KMS-11 (cell line): Measurements from ENCODE around the gene SEMA3B.

Experiments used
- H2AFZ ChIP-seq: fragments of 200-600 bp; sonication (generic); 2 replicates; pipeline ENCODE4 v1.6.1; 2016; ENCODE audit warnings: antibody characterized with exemption, mixed run types, low read depth
- H3K27ac ChIP-seq: fragments of 200-600 bp; sonication (generic); 2 replicates; pipeline ENCODE4 v1.6.1; 2016; ENCODE audit warnings: mild to moderate bottlenecking, mixed run types
- H3K27me3 ChIP-seq: fragments of 200-600 bp; sonication (generic); 2 replicates; pipeline ENCODE4 v1.6.1; 2017; ENCODE audit warnings: mild to moderate bottlenecking, low read depth, mixed run types, moderate library complexity; ENCODE audit not compliant: insufficient read depth
- H3K36me3 ChIP-seq: fragments of 200-600 bp; sonication (generic); 2 replicates; pipeline ENCODE4 v1.6.1; 2017; ENCODE audit warnings: mild to moderate bottlenecking, mixed run types; ENCODE audit not compliant: insufficient read depth
- H3K4me1 ChIP-seq: fragments of 200-600 bp; sonication (generic); 2 replicates; pipeline ENCODE4 v1.6.1; 2016; ENCODE audit warnings: mild to moderate bottlenecking, low read depth, mixed run types; ENCODE audit not compliant: poor library complexity, severe bottlenecking
- H3K4me2 ChIP-seq: fragments of 200-600 bp; sonication (generic); 2 replicates; pipeline ENCODE4 v1.7.0; 2016; ENCODE audit warnings: mild to moderate bottlenecking, mixed run types
- H3K4me3 ChIP-seq: fragments of 200-600 bp; sonication (generic); IDR thresholded peaks from 2 replicates; pipeline ENCODE4 v1.6.1; 2017; ENCODE audit warnings: low read depth, low read length, mixed read lengths; ENCODE audit not compliant: insufficient read depth
- H3K79me2 ChIP-seq: fragments of 200-600 bp; sonication (generic); 2 replicates; pipeline ENCODE4 v1.6.1; 2016; ENCODE audit warnings: low read depth, mixed run types; ENCODE audit not compliant: insufficient read depth
- H3K9ac ChIP-seq: fragments of 200-600 bp; sonication (generic); 2 replicates; pipeline ENCODE4 v1.6.1; 2016; ENCODE audit warnings: mild to moderate bottlenecking, mixed run types
- H4K20me1 ChIP-seq: fragments of 200-600 bp; sonication (generic); 2 replicates; pipeline ENCODE4 v1.6.1; 2016; ENCODE audit warnings: mild to moderate bottlenecking, mixed run types; ENCODE audit not compliant: insufficient read depth
- CTCF ChIP-seq: fragments of 200-600 bp; sonication (generic); conservative IDR thresholded peaks from 2 replicates; pipeline ENCODE4 v1.6.1; 2017; ENCODE audit warnings: low read depth, mild to moderate bottlenecking, antibody characterized with exemption, low read length, moderate library complexity, mixed read lengths

The SEMA3B gene

GRCh38 chr3:50230794-50231125, 38.2 kb upstream of the SEMA3B start:
- H3K9ac ChIP-seq, result no peak overlapping the region

GRCh38 chr3:50231581-50231980, 37.4 kb upstream of the SEMA3B start:
- H3K4me2 ChIP-seq, result no peak overlapping the region
- H3K4me3 ChIP-seq, result no peak overlapping the region
- peaks cover 4% of the 10 kb centered on the region; the same call in 1 of the 2 replicates for H3K79me2 ChIP-seq
- H3K27ac ChIP-seq, result no peak overlapping the region
- no peak overlapping the region for H2AFZ ChIP-seq
- no peaks in the 10 kb centered on the region for H3K27me3 ChIP-seq
- no peaks in the 10 kb centered on the region for H3K36me3 ChIP-seq
- no peak for TF ChIP-seq CTCF
- H3K9ac ChIP-seq, result no peak overlapping the region
- no peaks in the 10 kb centered on the region for H3K4me1 ChIP-seq
- H4K20me1 ChIP-seq, result no peaks in the 10 kb centered on the region

More at GRCh38 chr3:50230794-50231125, 38.2 kb upstream of the SEMA3B start:
- Histone ChIP-seq H3K4me3 (no peak overlapping the region), H2AFZ (no peak overlapping the region), H4K20me1 (no peaks in the 10 kb centered on the region), H3K4me1 (peaks cover 2% of the 10 kb centered on the region), H3K27ac (no peak overlapping the region), H3K36me3 (no peaks in the 10 kb centered on the region), H3K4me2 (no peak overlapping the region), H3K27me3 (no peaks in the 10 kb centered on the region), H3K79me2 (no peaks in the 10 kb centered on the region)
- no peak for TF ChIP-seq CTCF

- H3K9ac ChIP-seq, result no peak overlapping the region
- H3K4me3 ChIP-seq, result no peak overlapping the region
- H4K20me1 ChIP-seq, result no peaks in the 10 kb centered on the region
- H3K27ac ChIP-seq, result no peak overlapping the region
- H3K79me2 ChIP-seq, result peaks cover 11% of the 10 kb centered on the region
- no peak overlapping the region for H3K4me2 ChIP-seq
- no peaks in the 10 kb centered on the region for H3K36me3 ChIP-seq
- no peak for TF ChIP-seq CTCF
- no peaks in the 10 kb centered on the region for H3K4me1 ChIP-seq
- no peaks in the 10 kb centered on the region for H3K27me3 ChIP-seq
- no peak overlapping the region for H2AFZ ChIP-seq
Observed at GRCh38 chr3:50232303-50232702, 36.6 kb upstream of the SEMA3B start.

GRCh38 chr3:50233176-50233575, 35.8 kb upstream of the SEMA3B start:
- H3K36me3 ChIP-seq, result no peaks in the 10 kb centered on the region
- no peaks in the 10 kb centered on the region for H3K4me1 ChIP-seq
- H3K9ac ChIP-seq, result no peak overlapping the region
- no peak overlapping the region for H3K27ac ChIP-seq
- no peak overlapping the region for H2AFZ ChIP-seq
- H3K79me2 ChIP-seq, result peaks cover 17% of the 10 kb centered on the region
- H4K20me1 ChIP-seq, result no peaks in the 10 kb centered on the region
- TF ChIP-seq CTCF, result no peak
- no peak overlapping the region for H3K4me3 ChIP-seq
- H3K27me3 ChIP-seq, result no peaks in the 10 kb centered on the region
- no peak overlapping the region for H3K4me2 ChIP-seq
